HG03575 (cell line): ENCODE measurements around the gene PIGL.
A peak's percentile ranks its signal among the peaks of the same experiment; 100 is the strongest.
"Not testable (repeated sequence)": the region's sequence is repeated elsewhere in the genome, so short reads cannot be mapped to it uniquely, and the experiment has no call there.

ENCODE experiments used
- ATAC-seq: cut with Tn5 transposase; IDR thresholded peaks from one replicate; pipeline ENCODE4 v1.9.1; 2021; ENCODE audit not compliant: unreplicated experiment, insufficient number of reproducible peaks, low FRiP score; ENCODE audit errors: extremely low read depth

PIGL gene

GRCh38 chr17:16262201-16262600, 45.2 kb downstream of the PIGL start:
- ATAC-seq: no peak

GRCh38 chr17:16267174-16267573, 50.2 kb downstream of the PIGL start:
- ATAC-seq: no peak

GRCh38 chr17:16269658-16270057, 52.6 kb downstream of the PIGL start:
- ATAC-seq: no peak

DNA sequence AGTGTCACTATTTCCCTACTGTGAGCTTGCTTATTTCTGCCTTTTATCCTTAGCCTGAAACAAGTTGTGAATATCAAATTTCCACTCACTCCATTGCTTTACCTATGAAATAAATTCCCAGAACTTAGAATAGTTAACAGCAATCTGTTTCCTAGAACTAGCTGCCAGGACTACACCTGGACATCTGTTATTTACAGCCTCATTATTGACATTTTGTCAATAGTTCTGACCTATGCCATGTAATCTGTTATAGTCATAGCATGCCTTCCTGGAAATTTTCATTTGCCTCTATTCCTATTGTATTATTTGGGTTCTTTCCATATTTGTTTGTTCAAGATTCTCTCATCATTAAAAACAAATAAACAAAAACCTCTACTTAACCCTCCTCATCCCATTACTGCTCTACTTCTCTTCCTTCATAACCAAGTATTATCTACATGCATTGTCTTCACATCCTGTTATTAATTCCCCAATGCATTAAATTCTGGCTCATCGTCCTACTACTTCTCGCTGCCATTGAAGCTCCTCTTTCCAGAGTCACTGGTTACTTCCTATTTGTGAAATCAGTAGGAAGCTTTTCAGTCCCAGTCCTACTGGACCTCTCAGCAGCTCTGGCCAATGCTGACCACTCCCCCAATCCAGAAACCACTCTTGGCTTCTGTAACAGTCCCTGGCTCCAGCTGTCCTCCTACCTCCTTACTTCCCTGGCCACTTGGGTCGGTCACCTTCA, 55.3 kb downstream of the PIGL start:
- no peak for ATAC-seq

GRCh38 chr17:16273499-16273898, 56.5 kb downstream of the PIGL start:
- no peak for ATAC-seq

- no peak for ATAC-seq
Measured at GRCh38 chr17:16273929-16274339, 56.9 kb downstream of the PIGL start.

DNA sequence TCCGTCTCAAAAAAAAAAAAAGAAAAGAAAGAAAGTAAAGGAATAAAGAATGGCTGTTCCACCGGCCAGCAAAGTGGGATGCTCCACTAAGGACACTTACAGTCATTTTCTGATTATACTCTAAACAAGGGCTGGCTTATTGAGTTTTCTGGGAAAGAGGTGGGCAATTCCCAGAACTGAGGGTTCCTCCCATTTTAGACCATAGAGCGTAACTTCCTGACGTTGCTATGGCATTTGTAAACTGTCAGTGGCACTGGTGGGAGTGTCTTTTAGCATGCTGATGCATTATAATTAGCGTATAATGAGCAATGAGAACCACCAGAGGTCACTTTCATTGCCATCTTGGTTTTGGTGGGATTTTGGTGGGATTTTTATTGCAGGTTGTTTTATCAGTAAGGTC, 58.0 kb downstream of the PIGL start:
- no peak for ATAC-seq

DNA sequence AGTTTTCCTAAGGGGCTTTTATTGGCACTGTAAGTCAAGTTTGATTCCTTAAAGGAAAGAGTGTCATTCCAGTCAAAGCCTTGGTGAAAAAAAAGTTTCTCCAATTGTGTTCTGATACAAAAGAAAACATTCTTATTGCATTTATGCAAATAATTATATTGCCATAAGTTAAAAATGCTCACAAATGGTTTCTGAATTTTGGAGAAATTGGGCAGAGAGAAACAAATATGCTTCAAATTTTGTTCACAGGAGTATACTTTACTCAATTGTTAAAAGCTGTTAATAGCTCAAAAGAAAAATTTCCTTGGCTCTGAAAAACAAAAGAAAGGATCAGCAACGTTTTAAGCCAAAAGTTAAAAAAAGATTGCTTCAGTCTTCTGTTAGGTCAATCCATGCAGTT, 60.2 kb downstream of the PIGL start:
- ATAC-seq: no peak

- no peak for ATAC-seq
Measured at GRCh38 chr17:16281351-16281750, 64.3 kb downstream of the PIGL start.

DNA sequence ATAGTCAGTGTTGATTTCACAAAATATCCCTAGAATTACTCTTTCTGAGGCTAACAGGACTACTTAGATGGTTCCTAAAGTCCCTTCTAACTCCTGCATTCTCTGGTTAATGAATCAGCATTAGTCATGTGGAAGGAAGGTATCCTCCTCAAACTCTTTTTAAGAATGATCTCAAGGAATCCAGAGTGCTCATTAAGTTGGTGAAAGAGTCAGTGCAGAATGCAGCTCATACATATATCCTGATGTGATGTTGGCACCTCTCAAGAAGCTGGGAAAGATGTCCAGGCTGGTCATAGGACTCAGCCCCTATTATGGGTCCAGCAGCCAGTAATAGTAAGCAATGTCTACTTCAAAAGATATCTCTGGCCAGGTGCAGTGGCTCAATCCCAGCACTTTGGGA, 65.5 kb downstream of the PIGL start:
- no peak for ATAC-seq

DNA sequence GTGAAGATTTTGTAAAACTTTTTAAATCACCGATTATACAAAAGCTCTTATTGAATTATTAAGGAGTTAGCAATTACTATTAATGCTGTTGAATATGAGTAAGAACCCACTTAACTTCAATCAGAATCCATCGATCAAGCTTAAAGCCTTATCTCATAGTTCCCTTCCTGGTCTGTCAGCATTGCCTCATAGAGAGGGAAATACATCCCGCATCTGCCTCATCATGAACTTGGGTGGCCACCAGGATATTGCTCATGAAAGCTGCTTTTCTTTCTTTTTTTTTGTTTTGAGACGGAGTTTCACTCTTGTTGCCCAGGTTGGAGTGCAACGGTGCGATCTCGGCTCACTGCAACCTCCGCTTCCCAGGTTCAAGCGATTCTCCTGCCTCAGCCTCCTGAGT, 66.7 kb downstream of the PIGL start:
- ATAC-seq: no peak

DNA sequence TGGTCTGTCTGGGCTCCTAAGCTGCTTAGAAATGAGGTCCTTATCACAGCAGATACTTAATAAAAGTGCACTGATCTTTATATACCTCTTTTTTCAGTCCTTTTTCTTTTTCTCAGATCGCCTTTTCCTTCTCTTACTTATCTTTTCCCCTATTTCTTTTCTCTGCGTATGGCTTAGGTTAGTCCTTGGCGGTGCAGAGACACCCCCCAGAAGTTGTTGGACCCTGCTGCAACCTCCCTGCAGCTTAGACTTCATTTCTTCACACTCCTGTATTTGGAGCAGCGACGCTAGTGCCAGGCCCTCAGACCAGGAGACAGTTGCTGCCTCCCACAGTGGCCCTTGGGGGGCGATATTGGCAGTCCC, 68.6 kb downstream of the PIGL start:
- no peak for ATAC-seq

DNA sequence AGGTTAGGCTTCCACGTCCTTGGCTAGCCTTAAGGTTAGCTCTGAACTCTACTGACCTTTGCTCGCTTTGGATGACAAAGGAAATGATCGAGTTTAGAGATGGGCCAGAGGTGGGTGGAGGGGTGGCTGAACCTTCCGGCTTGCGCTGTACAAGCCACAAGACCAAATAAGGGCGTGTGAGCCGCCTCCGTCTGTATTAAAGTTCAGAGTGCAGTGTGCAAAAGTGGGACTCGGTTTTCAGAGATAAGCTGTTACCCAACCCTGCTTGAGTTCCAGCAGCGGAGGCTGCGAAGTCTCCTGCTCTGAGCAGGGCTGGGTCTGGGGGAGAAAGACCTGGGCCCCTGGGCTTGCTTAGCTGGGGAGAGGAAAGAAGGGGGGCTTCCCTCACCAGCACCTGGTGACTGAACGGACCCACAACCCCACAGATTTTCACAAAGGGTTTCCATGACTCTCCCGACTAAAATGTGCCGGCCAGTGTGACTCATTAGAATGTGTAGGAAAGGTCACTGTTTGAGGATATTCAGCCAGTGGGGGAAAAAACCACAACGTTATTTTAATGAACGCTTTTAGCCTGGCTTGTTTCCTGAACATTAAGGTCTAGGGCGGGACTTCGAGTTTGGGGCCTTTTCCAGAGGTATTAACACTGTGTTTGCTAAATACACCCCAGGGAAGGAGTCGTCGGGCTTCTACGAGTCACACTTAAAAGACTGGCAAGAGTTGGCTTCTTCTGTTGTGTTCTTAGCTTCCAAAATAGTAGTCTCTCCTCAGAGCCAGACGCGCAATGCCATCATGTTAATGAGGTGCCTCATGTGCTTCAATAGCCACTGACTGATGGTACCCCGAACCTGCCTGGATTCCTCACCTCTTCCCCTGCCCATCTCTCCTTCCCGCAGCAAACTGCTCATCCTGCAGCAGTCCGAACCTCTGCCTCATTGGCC, 69.3 kb downstream of the PIGL start:
- ATAC-seq: peak; percentile 67

- no peak for ATAC-seq
Measured at GRCh38 chr17:16286947-16287562, 70.0 kb downstream of the PIGL start.

DNA sequence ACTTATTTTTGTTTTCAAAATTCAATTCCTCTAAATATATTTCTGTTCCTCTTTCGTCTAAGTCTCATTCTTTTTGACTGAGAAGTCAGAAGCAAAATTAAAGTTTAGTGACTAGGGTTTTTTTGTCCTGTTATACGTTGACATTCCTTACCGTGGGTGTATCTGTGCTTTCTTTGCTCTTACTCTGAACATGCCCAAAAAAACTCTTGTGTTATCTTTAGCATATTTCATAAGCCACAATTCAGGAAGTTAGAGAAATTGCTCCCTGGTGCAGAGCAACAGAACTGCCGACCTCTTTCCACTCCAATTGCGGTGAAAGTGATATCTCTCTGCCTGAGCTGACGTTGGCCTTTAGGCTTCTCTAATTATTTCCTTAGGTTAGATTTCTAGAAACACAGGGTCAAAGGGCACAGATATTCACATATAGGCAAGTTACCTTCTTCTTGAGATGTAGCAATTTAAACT, 70.6 kb downstream of the PIGL start:
- ATAC-seq: no peak

DNA sequence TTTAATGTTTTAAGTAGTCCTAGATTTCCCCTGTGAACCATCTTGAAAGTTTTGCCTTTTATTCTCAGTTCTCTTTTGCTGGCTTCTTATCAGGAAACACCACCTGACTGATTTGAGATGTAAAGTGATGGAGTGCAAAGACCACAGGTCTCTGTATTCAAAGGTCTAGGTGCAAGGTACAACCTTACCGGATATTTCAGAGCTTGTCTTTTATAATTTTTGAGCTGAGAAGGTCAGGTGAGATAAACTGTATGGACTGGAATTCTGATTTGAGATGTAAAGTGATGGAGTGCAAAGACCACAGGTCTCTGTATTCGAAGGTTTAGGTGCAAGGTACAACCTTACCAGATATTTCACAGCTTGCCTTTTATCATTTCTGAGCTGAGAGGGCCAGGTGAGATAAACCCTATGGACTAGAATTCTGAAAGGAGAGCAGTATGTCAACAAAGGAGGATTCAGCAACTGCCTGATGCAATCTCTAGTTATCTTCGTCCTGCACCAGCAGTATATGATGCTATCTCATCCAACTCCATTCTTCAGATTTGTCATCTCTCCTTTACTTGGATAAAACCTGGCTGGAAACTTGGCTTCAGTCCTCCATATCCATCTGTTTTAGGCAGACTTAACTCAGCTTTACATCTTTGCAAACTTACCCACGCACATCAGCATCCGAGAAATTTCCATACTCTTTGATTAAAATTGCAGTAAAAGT, 72.0 kb downstream of the PIGL start:
- no peak for ATAC-seq

- no peak for ATAC-seq
Measured at GRCh38 chr17:16293931-16294330, 76.9 kb downstream of the PIGL start.

- ATAC-seq: no peak
Measured at GRCh38 chr17:16294560-16294959, 77.5 kb downstream of the PIGL start.

DNA sequence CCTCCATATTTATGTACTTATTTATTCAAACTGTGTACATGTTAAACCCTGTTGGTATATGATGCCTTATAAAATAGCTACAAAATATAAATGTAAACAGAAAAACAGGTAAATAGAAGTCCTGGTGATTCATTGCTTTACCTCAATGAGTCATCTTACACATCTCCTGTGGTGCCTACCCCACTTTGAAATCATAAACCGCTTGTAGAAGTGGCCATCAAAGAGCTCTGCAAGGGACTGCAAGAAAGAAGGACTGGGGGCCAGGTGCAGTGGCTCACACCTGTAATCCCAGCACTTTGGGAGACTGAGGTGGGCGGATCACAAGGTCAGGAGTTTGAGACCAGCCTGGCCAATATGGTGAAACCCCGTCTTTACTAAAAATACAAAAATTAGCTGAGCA, 79.1 kb downstream of the PIGL start:
- not testable (repeated sequence) for ATAC-seq
